ENCODE measurements around the gene ZNF695.

GRCh38 chr1:247054992-247055415 lies 47.1 kb upstream of the ZNF695 start:
- TF ChIP-seq CTCF (IDR thresholded peaks at IDR 0.05) (no peak), MAX (CRISPR knock-in tag; IDR thresholded peaks at IDR 0.05) (no peak), PRDM15 (CRISPR knock-in tag; IDR thresholded peaks at IDR 0.05) (no peak), MYBL2 (CRISPR knock-in tag; IDR thresholded peaks at IDR 0.05) (no peak), ETV6 (CRISPR knock-in tag; IDR thresholded peaks at IDR 0.05) (no peak)
